ENCODE data around the gene CDC40.

DNA sequence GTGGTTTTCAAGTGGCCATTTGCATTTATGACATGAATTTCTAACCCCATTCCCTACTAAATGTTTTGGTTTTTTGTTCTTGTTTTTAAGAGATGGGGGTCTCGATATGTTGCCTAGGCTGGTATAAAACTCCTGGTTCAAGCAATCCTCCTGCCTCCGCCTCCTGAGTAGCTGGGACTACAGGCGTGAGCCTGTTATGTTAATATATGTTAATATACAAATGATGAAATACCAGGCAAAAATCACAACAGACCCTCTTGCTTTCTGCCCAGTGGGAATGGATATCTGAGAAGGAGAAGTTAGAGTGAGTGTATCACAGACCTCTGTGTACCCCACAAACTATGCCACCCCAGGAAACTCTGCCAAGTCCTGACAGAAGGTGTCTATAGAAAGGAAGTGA is 66.2 kb downstream of the CDC40 start:
- TF ChIP-seq, protein P1, sequence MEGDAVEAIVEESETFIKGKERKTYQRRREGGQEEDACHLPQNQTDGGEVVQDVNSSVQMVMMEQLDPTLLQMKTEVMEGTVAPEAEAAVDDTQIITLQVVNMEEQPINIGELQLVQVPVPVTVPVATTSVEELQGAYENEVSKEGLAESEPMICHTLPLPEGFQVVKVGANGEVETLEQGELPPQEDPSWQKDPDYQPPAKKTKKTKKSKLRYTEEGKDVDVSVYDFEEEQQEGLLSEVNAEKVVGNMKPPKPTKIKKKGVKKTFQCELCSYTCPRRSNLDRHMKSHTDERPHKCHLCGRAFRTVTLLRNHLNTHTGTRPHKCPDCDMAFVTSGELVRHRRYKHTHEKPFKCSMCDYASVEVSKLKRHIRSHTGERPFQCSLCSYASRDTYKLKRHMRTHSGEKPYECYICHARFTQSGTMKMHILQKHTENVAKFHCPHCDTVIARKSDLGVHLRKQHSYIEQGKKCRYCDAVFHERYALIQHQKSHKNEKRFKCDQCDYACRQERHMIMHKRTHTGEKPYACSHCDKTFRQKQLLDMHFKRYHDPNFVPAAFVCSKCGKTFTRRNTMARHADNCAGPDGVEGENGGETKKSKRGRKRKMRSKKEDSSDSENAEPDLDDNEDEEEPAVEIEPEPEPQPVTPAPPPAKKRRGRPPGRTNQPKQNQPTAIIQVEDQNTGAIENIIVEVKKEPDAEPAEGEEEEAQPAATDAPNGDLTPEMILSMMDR (IDR thresholded peaks at IDR 0.05; ENCODE audit: poor library complexity) = no peak
- TF ChIP-seq EZH2 (IDR thresholded peaks at IDR 0.05; ENCODE audit: borderline replicate concordance) (no peak), EZH2phosphoT487 (IDR thresholded peaks at IDR 0.05; ENCODE audit: low read depth, severe bottlenecking, unreplicated experiment) (no peak)

Measured in hepatocyte (in vitro differentiated cells).